Stimulated activated CD8-positive, alpha-beta memory T cell treated with anti-CD3 and anti-CD28 coated beads, Interleukin-15, amount 100 ng/mL, for 4 hours (primary cell): ENCODE results near the gene PIK3R5.

Experiments used
- DNase-seq, 2 donors: peaks; one replicate each; pipeline ENCODE4 v3.0.0-alpha.2; 2020; ENCODE audit warnings: low read depth in 2 of 2

The PIK3R5 gene

GRCh38 chr17:8953156-8953885, 12.2 kb downstream of the PIK3R5 start:
- DNase-seq: no peak

GRCh38 chr17:8952191-8952590, 13.3 kb downstream of the PIK3R5 start:
- DNase-seq: no peak

DNA sequence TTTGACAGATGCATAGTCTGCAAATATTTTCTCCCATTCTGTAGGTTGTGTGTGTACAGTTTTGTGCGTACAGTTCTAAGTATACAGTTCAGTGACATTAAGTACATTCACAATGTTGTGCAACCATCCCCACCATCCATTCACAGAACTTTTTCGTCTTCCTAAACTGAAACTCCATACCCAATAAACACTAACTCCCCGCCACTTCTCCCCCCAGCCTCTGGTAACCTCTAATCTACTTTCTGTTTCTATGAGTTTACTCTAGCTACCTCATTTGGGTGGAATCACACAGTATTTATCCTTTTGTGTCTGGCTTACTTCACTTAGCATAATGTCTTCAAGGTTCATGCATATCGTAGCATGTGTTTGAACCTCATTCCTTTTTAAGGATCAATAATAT, 14.3 kb downstream of the PIK3R5 start:
- DNase-seq: no peak

- DNase-seq: no peak
These were observed 16.3 kb downstream of the PIK3R5 start for GRCh38 chr17:8949061-8949661.

DNA sequence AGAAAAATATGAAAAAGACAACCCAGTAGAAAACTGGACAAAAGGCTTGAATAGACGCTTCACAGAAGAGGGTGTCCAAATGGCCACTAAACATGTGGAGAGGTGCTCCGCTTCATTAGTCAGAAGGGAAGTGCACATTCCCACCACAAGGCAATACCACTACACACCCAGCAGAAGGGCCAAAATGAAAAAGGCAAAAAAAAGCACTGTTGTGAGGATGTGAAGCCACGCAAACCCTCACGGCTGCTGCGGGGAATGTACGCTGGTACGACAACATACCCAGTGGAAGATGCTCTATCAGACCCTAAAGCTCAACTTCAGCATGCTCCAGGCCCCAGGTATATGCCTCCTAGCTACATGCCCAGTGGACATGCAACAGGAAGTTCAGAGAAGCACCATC, 17.0 kb downstream of the PIK3R5 start:
- no peak for DNase-seq

GRCh38 chr17:8947201-8947600, 18.3 kb downstream of the PIK3R5 start:
- DNase-seq: no peak

DNA sequence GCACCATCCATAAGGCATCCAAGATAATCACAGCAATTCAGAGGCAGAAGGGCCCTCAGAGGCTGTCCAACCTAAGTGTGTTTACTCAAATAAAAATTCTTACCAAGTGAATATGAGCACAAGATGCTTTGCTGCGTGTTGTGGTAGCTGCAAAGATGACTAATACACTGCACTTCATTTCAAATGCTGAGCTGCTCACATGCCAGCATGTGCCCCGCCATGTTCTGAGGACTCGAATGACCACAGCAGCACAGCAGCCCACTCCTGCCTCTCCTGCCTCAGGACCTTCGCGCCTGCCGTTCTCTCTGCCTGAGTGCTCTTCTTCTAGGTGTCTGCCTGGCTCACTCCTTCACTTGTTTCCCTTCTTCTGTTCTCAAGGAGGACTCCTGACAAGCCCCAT, 19.0 kb downstream of the PIK3R5 start:
- DNase-seq: no peak

DNA sequence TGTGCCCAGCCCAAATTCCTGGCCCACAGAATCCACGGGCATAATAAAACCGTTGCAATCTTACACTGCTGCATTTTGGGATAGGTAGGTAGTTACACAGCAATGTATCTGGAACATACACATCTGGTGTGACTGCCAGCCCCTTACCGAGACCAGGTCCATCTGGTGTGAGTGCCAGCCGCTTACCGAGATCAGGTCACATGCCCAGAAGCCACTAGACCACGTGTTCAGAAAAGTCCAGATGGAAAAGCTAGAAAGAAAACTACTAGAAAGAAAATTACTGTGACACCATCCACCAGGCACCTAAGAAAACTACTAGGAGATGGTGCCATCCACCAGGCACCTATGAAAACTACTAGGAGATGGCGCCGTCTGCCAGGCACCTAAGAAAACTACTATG, 19.4 kb downstream of the PIK3R5 start:
- no peak for DNase-seq

DNA sequence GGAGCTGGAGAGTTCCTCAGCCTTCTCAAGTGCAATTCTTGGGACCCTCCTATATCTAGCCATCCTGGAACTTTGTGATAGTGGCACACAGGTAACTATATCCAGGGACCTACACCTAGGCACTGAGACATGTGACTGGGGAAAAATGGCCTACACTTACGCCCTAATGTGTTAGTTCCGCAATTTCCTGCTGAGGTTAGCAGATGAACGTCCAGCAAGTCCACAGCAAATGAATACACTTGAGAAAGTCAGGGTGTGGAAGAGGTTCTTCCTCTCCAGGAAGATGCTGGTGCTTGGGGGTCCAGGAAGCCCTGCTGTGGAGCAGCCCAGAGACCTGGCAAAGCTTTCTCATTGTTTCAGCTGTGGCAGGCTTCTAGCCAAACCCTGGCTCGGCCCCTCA, 20.8 kb downstream of the PIK3R5 start:
- DNase-seq: no peak

DNA sequence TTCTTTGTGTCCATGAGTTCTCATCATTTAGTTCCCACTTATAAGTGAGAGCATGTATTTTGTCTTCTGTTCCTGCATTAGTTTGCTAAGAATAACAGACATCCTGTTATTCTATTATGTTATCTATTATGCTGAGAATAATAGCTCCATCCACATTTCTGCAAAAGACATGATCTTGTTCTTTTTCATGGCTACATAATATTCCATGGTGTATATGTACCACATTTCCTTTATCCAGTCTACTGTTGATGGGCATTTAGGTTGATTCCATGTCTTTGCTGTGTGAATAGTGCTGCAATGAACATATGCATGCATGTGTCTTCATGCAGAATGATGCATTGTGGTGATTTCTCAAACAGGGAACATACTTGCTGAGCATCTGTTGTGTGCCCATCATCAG, 21.4 kb downstream of the PIK3R5 start:
- no peak for DNase-seq

DNA sequence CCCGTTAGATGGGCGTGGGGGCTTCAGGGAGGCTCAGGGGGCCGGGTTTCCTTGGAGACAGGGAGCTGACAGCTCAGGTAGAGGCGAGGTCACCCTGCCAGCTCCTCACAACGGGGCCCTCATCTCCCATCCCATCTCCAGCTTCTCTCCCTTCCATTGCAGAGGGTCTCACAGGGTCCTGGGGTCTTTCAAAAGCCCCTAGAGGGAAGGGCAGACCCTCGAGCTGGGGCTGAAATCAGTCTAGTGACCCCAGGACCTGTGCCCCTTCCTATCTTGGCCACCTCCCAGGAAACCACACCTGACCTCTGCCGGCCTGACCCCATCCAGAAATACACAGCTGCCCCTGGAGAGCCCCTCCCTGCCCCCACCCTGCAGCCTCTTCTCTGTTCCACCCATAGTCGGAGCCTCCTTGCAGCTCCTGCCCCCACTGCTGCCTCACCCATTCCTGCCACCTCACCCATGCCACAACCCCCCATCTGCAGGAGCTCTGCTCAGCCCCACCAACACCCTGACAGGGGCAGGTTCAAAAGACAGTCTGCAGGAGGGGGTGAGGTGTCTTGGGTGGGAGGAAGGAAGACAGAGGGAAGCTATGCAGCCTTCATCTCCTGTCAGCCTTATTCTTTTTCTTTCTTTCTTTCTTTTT, 23.4 kb downstream of the PIK3R5 start:
- no peak for DNase-seq

- peak in 1 of 2 donors; percentile 57 for DNase-seq
These were observed 24.0 kb downstream of the PIK3R5 start for GRCh38 chr17:8941520-8941919.

GRCh38 chr17:8940866-8941471, 24.5 kb downstream of the PIK3R5 start:
- DNase-seq: no peak

- no peak for DNase-seq
These were observed 25.8 kb downstream of the PIK3R5 start for GRCh38 chr17:8939496-8940334.

- DNase-seq: no peak
These were observed 26.6 kb downstream of the PIK3R5 start for GRCh38 chr17:8938933-8939332.

GRCh38 chr17:8935191-8935590, 30.3 kb downstream of the PIK3R5 start:
- DNase-seq: peak in 1 of 2 donors; percentile 57

GRCh38 chr17:8934346-8934745, 31.2 kb downstream of the PIK3R5 start:
- DNase-seq: no peak

- no peak for DNase-seq
These were observed 34.9 kb downstream of the PIK3R5 start for GRCh38 chr17:8930649-8931048.

DNA sequence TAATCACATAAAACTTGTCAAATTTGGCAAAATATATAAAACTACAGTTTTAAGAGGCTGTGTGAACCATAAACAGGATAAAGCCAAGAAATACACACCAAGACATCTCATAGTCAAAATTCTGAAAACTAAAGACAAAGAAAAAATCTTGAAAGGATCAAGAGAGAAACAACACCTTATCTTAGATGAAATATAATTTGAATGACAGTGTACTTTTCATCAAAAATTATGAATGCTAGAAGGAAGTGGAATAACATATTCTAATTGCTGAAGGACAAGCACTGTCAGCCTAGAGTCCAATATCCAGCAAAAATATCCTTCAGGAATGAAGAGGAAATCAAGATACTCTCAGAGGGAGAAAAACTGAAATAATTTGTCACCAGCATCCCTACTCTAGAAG, 37.2 kb downstream of the PIK3R5 start:
- no peak for DNase-seq

DNA sequence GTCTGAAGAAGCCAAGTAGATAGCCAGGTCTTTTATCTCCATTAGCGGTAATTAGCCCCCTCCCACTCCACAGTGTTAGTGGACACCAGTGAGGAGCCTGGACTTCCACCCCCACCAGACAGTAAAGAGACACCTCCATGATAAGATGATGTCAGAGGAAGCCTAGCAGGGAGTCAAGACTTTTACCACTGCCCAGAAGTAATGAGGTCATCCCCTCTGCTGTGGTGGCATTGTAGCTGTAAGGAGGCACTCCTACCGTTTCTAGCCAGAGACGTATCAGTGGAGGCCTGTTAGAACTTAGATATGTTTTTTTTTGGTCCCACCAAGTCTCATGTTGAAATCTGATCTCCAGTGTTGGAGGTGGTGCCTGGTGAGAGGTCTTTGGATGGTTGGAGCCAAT, 38.1 kb downstream of the PIK3R5 start:
- no peak for DNase-seq

DNA sequence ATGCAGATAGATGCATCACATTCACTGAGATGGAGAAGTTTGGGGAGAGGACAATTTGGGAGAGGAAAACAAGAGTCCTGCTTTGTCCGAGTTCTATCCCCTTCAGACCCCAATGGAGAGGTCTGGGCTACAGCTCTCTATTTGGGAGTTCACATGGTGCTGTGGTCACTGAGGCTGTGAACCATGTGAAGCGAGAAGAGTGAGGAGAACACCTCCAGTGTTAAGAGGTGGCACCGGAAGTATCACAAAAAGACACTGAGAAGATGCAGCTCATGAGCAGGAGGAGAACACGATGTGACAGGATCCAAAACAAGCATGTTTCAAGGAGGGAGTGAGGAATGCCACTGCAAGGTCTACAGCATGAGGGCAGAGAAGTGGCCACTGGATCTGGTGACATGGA, 39.7 kb downstream of the PIK3R5 start:
- DNase-seq: no peak

DNA sequence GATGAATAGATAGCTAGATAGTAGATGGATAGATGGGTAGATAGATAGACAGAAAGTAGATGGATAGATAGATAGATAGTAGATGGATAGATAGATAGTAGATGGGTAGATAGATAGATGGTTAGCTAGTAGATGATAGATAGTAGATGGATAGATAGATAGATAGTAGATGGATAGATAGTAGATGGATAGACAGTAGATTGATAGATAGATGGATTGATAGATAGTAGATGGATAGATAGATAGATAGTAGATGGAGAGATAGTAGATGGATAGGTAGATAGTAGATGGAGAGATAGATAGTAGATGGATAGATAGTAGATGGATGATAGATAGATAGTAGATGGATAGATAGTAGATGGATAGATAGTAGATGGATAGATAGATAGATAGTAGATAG, 40.4 kb downstream of the PIK3R5 start:
- no peak for DNase-seq
